IPS-15b (cell line): Measurements from ENCODE around the gene MSANTD2.

Experiments used
- H3K27me3 ChIP-seq: one replicate; pipeline ENCODE4 v1.6.1; 2013; ENCODE audit warnings: low read length; ENCODE audit not compliant: control insufficient read depth, insufficient read depth
- H3K36me3 ChIP-seq: one replicate; pipeline ENCODE4 v1.6.1; 2013; ENCODE audit warnings: low read length; ENCODE audit not compliant: control insufficient read depth, insufficient read depth
- H3K4me1 ChIP-seq: one replicate; pipeline ENCODE4 v1.6.1; 2013; ENCODE audit warnings: mild to moderate bottlenecking, low read length; ENCODE audit not compliant: control insufficient read depth, insufficient read depth
- H3K4me3 ChIP-seq: one replicate; pipeline ENCODE4 v1.5.1; 2013; ENCODE audit warnings: low read depth, low read length
- H3K9ac ChIP-seq: one replicate; pipeline ENCODE4 v1.6.1; 2013; ENCODE audit warnings: low read depth, mild to moderate bottlenecking, low read length
- H3K9me3 ChIP-seq: one replicate; pipeline ENCODE4 v1.6.1; 2013; ENCODE audit warnings: mild to moderate bottlenecking, low read length; ENCODE audit not compliant: control insufficient read depth, insufficient read depth

The MSANTD2 gene

DNA sequence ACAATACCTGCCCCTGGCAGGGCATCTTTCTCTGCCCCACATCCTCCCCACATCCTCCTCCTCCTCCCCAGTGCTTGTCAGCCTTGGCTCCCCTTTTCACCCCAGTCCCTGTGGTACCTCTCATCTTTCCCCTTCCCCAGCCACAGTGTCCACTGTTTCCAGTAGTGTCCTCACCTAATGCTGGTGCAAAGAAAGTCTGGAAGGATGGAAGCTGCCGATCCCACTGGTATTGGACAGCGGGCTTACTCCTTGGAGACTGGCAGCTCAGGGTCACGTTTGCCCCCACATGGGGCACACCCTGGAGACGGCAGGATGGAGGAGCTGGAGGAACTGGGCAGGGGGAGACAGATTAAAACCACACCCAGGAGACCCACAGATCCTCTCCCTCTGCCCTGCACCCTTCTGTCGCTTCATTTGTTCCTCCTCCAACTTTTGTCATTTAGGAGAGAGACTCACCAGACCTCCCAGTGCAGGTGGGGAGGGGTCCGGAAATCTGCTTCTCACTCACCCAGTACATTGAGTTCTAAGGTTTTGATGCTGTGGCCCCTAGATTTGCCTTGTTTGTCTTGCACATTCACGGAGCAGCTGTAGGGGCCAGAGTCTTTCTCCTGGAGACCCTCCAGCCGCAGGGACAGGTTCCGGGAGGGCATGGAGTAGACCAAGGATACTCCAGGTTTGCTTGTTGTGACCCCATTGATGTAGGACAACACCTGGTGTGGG lies 44.0 kb downstream of the MSANTD2 start:
- Histone ChIP-seq H3K9ac (no peak overlapping the region), H3K9me3 (no peaks in the 10 kb centered on the region), H3K4me3 (no peak overlapping the region), H3K36me3 (no peaks in the 10 kb centered on the region), H3K4me1 (peaks cover 12% of the 10 kb centered on the region), H3K27me3 (peaks cover 99% of the 10 kb centered on the region)

DNA sequence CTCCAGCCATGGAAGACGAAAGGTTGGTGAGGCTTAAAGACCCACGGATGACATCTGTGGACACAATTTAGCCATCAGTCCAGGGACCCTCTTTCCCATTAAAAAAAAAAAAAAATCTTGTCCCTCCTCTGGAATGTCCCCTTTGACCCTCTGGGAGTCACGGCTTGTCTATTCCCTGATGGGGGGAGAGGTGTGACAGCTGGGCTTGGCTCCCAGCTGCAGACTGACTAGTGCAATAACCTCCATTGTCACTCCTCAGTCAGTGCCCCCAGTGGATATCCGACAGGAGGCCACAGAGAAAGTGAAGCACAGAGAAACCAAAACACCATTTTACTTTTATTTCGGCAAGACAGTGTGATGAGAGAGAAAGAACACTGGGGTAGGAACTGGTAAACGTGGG lies 45.5 kb downstream of the MSANTD2 start:
- Histone ChIP-seq H3K9ac (no peak overlapping the region), H3K27me3 (peaks cover 99% of the 10 kb centered on the region), H3K4me1 (peaks cover 5% of the 10 kb centered on the region), H3K36me3 (no peaks in the 10 kb centered on the region), H3K9me3 (no peaks in the 10 kb centered on the region), H3K4me3 (no peak overlapping the region)

DNA sequence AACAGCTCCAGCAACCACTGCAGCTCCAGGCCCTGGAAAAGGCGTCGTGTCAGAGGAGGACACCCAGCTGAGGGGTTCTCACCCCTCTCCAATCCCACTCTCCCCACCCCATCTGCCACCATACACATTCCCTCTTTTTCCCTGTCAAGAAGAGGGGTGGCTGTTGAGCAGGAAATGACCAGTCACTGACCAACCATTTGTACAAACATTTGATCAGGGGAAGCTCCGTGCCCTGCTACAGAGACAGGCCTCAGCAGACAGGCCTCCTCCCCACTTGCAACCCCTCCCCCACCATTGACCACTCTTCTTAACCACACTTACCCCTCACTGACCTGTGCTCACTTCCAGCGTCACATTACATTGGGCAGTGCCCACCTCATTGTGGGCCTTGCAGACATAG lies 45.9 kb downstream of the MSANTD2 start:
- H3K9ac ChIP-seq = no peak overlapping the region
- H3K9me3 ChIP-seq = no peaks in the 10 kb centered on the region
- H3K27me3 ChIP-seq = peaks cover 99% of the 10 kb centered on the region
- no peaks in the 10 kb centered on the region for H3K36me3 ChIP-seq
- no peak overlapping the region for H3K4me3 ChIP-seq
- H3K4me1 ChIP-seq = peaks cover 5% of the 10 kb centered on the region

DNA sequence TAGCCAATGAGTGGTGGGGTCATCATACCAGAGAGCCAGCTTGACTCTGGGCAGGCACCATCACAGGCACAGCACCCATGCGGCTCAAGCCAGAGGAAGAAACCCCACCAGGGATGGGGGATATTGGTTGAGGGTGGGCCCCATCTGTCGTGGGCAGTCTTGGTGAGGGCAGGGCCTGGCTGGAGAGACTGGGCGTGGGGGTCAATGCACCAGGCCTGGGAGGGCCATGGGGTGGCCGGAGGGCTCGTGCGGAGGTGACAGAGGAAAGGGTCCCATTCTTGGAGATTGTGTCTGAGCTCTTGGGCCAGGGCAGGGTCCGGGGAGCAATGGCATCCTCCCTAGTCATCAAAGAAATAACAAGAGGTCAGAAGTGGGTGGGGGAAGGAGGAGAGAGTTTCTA lies 46.6 kb downstream of the MSANTD2 start:
- Histone ChIP-seq H3K9ac (no peak overlapping the region), H3K4me3 (no peak overlapping the region), H3K9me3 (no peaks in the 10 kb centered on the region), H3K36me3 (no peaks in the 10 kb centered on the region), H3K4me1 (peaks cover 5% of the 10 kb centered on the region), H3K27me3 (peaks cover 99% of the 10 kb centered on the region)

DNA sequence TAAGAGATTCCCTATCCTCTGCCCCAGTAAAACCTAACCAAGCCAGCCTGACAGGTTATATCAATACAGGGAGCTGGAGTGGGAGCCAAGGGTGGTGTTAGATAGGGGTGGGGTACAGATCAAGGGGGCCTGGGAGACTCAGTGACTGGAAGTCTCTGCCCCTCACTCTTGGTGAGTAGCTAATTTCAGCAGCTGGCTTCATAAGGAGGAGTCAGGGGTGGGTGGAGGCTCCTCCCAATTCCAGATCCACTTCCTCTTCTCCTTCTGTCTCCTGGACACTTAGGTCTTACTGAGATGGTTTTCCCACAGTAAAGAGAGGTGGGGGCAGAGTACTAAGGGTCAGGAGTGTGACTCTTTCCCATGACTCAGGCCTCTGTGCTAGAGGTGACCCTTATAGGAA lies 47.0 kb downstream of the MSANTD2 start:
- peaks cover 100% of the 10 kb centered on the region for H3K27me3 ChIP-seq
- H3K4me1 ChIP-seq = peaks cover 5% of the 10 kb centered on the region
- H3K4me3 ChIP-seq = no peak overlapping the region

DNA sequence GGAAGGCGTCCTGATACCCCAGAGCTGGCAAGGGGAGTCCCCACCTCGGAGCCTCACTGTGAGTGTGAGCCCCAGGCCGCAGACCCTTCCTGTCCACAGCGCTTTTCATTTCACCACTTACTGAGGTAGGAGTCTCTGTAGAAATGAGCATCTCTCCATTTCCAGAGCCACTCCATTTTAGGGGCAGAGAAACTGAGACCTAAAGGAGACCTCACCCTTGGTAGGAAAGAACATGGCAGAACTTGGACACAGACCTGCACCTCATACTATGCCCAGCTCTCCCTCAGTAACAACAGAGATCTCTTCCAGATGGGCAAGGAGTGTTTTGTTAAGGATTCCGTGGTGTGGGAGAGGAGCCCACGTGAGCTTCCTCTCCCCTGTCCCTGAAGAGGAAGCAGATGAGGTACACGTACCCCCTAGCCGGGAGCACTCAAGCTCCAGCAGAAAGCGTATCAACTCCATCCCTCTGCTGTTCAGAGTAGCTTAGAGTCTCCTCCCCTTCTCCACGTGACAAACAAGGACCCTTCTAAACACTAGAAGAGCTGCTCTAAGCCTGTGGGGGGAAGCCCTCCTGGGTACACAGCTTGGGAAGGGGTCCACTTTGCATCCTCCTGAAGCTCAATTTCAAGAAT lies 47.6 kb downstream of the MSANTD2 start:
- peak overlapping the region; percentile 37 for H3K4me3 ChIP-seq
- H3K4me1 ChIP-seq = peaks cover 6% of the 10 kb centered on the region
- no peaks in the 10 kb centered on the region for H3K36me3 ChIP-seq
- H3K9me3 ChIP-seq = no peaks in the 10 kb centered on the region
- H3K27me3 ChIP-seq = peaks cover 100% of the 10 kb centered on the region
- H3K9ac ChIP-seq = no peak overlapping the region

More for the DNA sequence above, 47.0 kb downstream of the MSANTD2 start:
- Histone ChIP-seq H3K9ac (no peak overlapping the region), H3K9me3 (no peaks in the 10 kb centered on the region), H3K36me3 (no peaks in the 10 kb centered on the region)

DNA sequence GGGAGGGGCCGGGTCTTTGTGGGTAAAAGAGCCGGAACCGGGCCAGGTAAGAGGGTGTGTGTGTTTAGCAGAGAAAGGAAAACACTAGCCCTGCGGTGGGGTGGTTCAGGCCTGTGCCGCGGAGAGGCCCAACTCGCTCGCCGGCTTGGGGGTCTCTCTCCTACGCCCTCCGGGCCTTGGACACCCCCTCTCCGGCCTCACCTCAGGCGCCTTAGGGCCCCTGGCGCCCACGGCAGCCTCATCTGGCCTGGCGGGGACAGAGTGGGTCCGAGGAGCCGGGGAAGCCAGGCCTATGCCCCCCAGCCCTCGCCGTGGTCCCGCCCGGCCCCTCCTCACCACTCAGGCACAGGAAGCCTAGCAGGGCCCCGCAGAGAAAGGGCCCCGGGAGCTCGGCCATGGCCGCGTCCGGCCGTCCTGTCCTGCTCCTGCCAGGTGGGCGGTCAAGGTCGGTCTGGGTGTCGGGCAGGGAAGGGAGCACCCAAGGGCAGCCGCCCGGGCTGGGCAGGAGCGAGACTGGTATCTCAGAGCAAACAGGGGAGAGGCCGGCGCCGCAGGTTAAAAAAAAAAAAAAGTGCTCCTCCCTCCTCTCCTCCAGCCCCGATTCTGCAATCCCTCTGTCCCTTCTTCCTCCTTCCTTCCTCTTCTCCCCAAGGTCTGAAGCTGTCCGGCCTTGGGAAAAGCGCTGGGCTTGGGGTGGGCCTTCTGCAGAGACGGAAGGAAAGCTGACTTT lies 48.3 kb downstream of the MSANTD2 start, which contains the start of gene VSIG2:
VSIG2 (minus strand) TSS at position 515 of the 730 bp plus-strand sequence; CDS start at position 397, 118 bp downstream.
- Histone ChIP-seq H3K9me3 (no peaks in the 10 kb centered on the region), H3K36me3 (no peaks in the 10 kb centered on the region), H3K27me3 (peaks cover 100% of the 10 kb centered on the region), H3K4me1 (peaks cover 12% of the 10 kb centered on the region), H3K4me3 (peak within 1 kb of the TSS; percentile 37), H3K9ac (peak within 1 kb of the TSS; percentile 17)

DNA sequence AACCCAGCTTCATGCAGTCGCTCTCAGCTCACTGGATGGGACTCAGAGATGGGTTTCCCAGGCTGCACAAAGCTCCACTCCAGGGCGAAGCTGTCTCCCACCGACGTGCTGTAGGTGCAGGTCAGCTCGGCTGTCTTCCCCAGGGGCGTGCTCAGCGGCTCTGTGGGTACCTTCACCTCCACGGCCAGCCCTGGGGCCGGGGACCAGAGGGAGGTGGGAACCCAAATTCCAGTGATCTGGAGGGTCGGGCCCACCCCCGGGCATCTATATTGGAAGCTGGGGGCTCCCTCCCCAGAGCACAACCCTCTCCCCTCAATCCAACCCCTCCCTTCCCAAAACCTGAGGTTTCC lies 48.8 kb downstream of the MSANTD2 start:
- Histone ChIP-seq H3K9ac (peak overlapping the region; percentile 17), H3K4me1 (peaks cover 12% of the 10 kb centered on the region), H3K27me3 (peaks cover 95% of the 10 kb centered on the region), H3K9me3 (no peaks in the 10 kb centered on the region), H3K36me3 (no peaks in the 10 kb centered on the region), H3K4me3 (peak overlapping the region; percentile 37)

DNA sequence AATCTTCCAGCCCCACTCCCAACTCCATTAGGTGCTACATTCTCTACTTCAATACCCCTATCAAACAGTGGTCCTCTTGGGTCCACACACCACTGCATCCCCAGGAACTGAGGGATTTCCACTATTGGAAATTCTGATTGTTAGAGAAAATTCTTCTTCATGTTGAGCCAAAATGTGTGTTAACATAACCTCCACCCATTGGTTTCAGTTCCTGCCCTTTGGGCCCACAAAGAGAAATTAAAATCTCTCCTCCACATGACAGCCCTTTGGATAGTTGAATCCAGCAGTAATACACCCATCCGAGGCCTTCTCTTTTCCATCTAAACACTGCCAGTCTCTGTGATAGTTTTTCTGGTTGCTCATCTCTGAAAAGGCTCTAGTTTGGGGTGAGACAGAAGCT lies 50.3 kb downstream of the MSANTD2 start:
- Histone ChIP-seq H3K4me3 (no peak overlapping the region), H3K36me3 (no peaks in the 10 kb centered on the region), H3K4me1 (peaks cover 12% of the 10 kb centered on the region), H3K27me3 (peaks cover 95% of the 10 kb centered on the region), H3K9me3 (no peaks in the 10 kb centered on the region), H3K9ac (no peak overlapping the region)

DNA sequence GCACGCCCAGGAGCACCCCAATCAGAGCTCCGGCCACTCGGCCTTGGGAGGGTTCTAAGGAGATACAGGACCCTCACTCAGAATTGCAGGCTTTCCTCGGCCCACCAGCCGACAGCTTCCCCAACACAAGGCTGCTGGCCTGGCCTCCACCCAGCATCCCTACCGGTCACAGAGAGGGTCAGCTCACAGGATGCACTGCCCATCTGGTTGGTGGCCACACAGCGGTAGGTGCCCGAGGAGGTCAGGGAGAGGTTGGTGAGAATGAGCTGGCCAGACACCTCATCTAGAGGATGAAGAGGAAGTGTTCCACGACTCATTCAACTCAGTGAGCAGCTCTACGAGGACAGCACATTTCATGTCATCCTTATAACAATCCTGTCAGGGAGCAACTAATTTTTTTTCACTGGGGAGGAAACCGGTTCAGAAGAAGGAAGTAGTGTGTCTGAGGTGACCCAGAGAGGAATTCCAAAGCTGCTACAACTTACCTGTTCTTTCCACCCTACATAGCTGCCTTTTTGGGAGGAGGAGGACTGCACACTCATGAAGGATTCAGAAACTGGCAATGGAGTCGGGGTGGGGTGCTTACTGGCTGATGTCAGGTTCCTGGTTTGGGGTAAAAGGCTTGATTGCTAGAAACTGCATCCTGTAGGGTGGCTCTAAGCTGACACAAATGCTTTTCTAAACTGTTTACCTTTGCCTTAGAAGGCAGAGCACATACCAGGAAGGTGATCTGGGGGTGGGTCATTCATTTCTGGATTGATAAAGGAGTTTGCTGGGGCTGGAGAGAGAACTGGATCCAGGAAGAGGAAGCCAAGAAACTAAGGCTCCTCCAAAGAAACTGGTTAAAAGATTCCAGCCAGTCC lies 51.5 kb downstream of the MSANTD2 start:
- H3K27me3 ChIP-seq = peaks cover 95% of the 10 kb centered on the region
- H3K9ac ChIP-seq = no peak overlapping the region
- H3K4me1 ChIP-seq = peaks cover 12% of the 10 kb centered on the region
- H3K9me3 ChIP-seq = no peaks in the 10 kb centered on the region
- H3K36me3 ChIP-seq = no peaks in the 10 kb centered on the region
- H3K4me3 ChIP-seq = no peak overlapping the region

DNA sequence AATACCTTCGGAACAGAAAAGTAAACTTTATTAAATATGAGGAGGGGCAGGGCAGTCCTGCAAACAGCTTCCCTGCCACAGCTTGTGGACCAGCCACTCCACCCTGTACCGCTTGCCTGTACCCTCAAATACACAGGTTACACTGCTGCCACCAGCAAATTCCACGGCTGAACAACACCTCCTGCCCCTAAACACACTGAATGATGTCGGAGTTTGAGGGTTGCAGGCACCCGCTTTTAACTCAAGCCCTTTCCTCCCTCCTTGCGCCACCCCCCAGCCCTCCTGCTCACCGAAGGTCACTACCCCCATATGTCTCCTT lies 52.1 kb downstream of the MSANTD2 start:
- Histone ChIP-seq H3K4me1 (peaks cover 12% of the 10 kb centered on the region), H3K9me3 (no peaks in the 10 kb centered on the region), H3K4me3 (no peak overlapping the region), H3K9ac (no peak overlapping the region), H3K36me3 (no peaks in the 10 kb centered on the region), H3K27me3 (peaks cover 95% of the 10 kb centered on the region)
